Measurements from ENCODE around the gene HIP1. TPM values are rescaled to one million over a fixed set of nuclear protein-coding genes. Genes with fewer than 3 reads are reported as not detected.
"Not testable (repeated sequence)": the region's sequence is repeated elsewhere in the genome, so short reads cannot be mapped to it uniquely, and the experiment has no call there.

Gene HIP1
- total RNA-seq, 1 donor from 2014 or later, result 15.6 TPM

DNA sequence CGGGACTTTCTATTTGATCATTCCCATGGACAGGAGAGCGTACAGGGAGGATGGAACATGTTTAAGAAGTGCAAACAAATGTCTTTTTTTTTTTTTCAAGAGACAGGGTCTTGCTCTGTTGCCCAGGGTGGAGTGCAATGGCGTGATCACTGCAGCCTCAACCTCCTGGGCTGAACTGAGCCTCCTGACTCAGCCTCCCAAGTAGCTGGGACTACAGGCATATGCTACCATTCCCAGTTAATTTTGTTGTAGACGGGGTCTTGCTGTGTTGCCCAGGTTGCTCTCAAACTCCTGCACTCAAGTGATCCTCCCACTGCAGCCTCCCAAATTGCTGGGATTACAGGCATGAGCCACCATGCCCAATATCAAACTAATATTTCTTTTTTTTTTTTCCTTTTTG lies 206.1 kb downstream of the HIP1 start:
- DNase-seq (ENCODE audit: low read depth, low spot score), result no peak

DNA sequence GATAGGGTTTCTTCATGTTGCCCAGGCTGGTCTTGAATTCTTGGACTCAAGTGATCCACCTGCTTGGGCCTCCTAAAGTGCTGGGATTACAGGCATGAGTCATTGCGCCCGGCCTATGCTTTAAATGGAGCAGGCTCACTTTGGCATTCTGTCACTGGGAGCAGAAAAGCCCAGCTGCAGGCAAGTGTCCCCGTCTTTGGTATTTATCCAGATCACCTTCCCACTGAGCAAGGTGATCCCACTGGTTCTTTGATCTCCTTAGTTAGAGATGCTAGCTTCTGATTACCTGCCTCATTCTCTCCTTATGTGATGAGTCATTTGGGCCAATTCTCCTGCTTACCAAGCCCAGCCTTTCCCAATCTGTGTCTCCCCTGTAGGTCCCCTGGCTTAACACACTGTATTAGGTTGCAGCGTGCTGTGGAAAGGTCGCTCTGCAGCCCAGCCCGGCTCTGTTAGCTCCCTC lies 207.4 kb downstream of the HIP1 start:
- no peak for DNase-seq (ENCODE audit: low read depth, low spot score)

GRCh38 chr7:75527224-75527722 lies 211.5 kb downstream of the HIP1 start:
- DNase-seq (ENCODE audit: low read depth, low spot score), result not testable (repeated sequence)

GRCh38 chr7:75521727-75522126 lies 217.0 kb downstream of the HIP1 start:
- not testable (repeated sequence) for DNase-seq (ENCODE audit: low read depth, low spot score)

GRCh38 chr7:75518842-75519241 lies 219.9 kb downstream of the HIP1 start:
- not testable (repeated sequence) for DNase-seq (ENCODE audit: low read depth, low spot score)

DNA sequence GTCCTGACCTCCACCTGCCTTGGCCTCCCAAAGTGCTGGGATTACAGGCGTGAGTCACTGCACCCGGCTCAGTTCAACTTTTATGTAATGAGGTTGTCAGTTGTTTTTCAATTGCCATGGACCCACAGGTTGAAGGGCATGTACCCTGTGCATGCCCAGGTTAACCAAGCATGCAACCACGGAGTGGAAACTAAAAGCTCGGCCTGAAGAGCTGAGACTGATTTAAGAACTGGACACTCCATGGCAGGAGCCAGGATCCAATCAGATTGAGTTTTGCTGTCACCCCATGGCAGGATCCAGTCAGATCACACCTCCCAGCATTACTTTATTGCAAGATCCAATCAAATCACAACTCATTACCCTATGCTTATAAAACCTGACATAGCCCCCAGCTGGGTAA lies 229.7 kb downstream of the HIP1 start:
- not testable (repeated sequence) for DNase-seq (ENCODE audit: low read depth, low spot score)

DNA sequence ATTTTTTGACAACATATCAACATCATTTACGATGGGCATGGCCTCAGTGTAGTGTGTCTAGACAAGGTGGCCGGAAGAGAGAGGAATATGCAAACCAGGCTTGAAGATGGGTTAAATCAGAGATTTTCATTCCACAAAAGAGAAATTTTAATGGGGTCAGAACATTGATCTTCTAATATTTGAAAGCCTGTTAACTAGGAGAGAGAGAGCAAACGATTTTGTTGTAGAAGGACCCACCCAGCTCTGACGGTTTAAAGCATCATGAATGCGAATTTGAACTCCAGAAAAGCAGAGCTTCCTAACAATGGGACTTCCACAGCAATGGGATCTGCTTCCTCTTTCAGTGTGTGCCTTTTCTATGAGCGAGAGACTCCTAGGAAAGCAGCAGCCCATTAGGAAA lies 246.7 kb downstream of the HIP1 start, which contains the start of gene SPDYE5:
TSS of gene SPDYE5 (plus strand) at position 301 of the 400 bp plus-strand sequence. CDS start 1,728 bp downstream, outside the sequence.
- not testable (repeated sequence) for DNase-seq (ENCODE audit: low read depth, low spot score)

- DNase-seq (ENCODE audit: low read depth, low spot score), result peak; percentile 20
These were observed 252.6 kb downstream of the HIP1 start, which contains the start of gene POM121C for GRCh38 chr7:75485979-75486643. Gene POM121C, minus strand, starts transcription at chr7:75486299. Its CDS starts 44,803 bp downstream, at chr7:75441496.

- not testable (repeated sequence) for DNase-seq (ENCODE audit: low read depth, low spot score)
These were observed 253.3 kb downstream of the HIP1 start for GRCh38 chr7:75485355-75485978.

Other genes starting within 250 kb of the HIP1 start
- gene SPDYE5, start 246.6 kb downstream of the HIP1 start, total RNA-seq, result not detected in 2 replicates
- not detected in 2 replicates for gene CCL26, start 33.3 kb upstream of the HIP1 start, total RNA-seq
- gene CCL24, start 74.9 kb upstream of the HIP1 start, total RNA-seq, result not detected in 2 replicates
- 13.9 and 16.5 TPM in 2 replicates for gene RHBDD2, start 140.1 kb upstream of the HIP1 start, total RNA-seq
- gene POR, start 176.2 kb upstream of the HIP1 start, total RNA-seq, result 69.8 and 94.4 TPM in 2 replicates